Epidermal melanocyte (primary cell): ENCODE results near the gene DSTYK.

Experiments
- DNase-seq: peaks from one replicate; pipeline ENCODE4 v3.0.0; 2011; ENCODE audit warnings: low spot score; ENCODE audit not compliant: insufficient read length

The DSTYK gene

GRCh38 chr1:205211169-205211838 is at the start of gene DSTYK:
DSTYK (minus strand) TSS chr1:205211702; CDS start chr1:205211535, 167 bp downstream.
- DNase-seq: peak; percentile 84

- DNase-seq: no peak
Observed at GRCh38 chr1:205259998-205260397, 48.5 kb upstream of the DSTYK start.

GRCh38 chr1:205259324-205259832 is 47.9 kb upstream of the DSTYK start:
- no peak for DNase-seq

GRCh38 chr1:205258719-205259118 is 47.2 kb upstream of the DSTYK start:
- DNase-seq: peak; percentile 85

- no peak for DNase-seq
Observed at GRCh38 chr1:205258261-205258691, 46.8 kb upstream of the DSTYK start.

- DNase-seq: no peak
Observed at GRCh38 chr1:205257735-205258134, 46.2 kb upstream of the DSTYK start.

- DNase-seq: no peak
Observed at GRCh38 chr1:205256951-205257625, 45.6 kb upstream of the DSTYK start.

GRCh38 chr1:205255941-205256780 is 44.7 kb upstream of the DSTYK start:
- DNase-seq: peak; percentile 81

GRCh38 chr1:205251576-205251975 is 40.1 kb upstream of the DSTYK start:
- DNase-seq: no peak

GRCh38 chr1:205250699-205251098 is 39.2 kb upstream of the DSTYK start:
- DNase-seq: no peak

- DNase-seq: no peak
Observed at GRCh38 chr1:205249651-205250050, 38.1 kb upstream of the DSTYK start.

GRCh38 chr1:205248793-205249601 is 37.5 kb upstream of the DSTYK start:
- no peak for DNase-seq

- DNase-seq: peak; percentile 87
Observed at GRCh38 chr1:205247130-205247921, 35.8 kb upstream of the DSTYK start.

GRCh38 chr1:205246351-205247119 is 35.0 kb upstream of the DSTYK start:
- DNase-seq: no peak

GRCh38 chr1:205245096-205245495 is 33.6 kb upstream of the DSTYK start:
- DNase-seq: no peak

GRCh38 chr1:205244384-205244783 is 32.9 kb upstream of the DSTYK start:
- DNase-seq: no peak

- no peak for DNase-seq
Observed at GRCh38 chr1:205243350-205244191, 32.1 kb upstream of the DSTYK start.

GRCh38 chr1:205241366-205242030 is 30.0 kb upstream of the DSTYK start:
- DNase-seq: no peak
